IMR-90 (cell line): Measurements from ENCODE around the gene LEKR1.

Experiments used
- CEBPB ChIP-seq: IDR thresholded peaks from 2 replicates; pipeline ENCODE4 v1.6.1; 2012; ENCODE audit warnings: low read depth, low read length, improper control_type of control experiment
- FOS ChIP-seq: fragments of 150-350 bp; IDR thresholded peaks from 2 replicates; pipeline ENCODE4 v1.6.1; 2016; ENCODE audit warnings: low read depth, low read length
- MAFK ChIP-seq: IDR thresholded peaks from 2 replicates; pipeline ENCODE4 v1.6.1; 2012; ENCODE audit warnings: low read depth, low read length, improper control_type of control experiment
- MAZ ChIP-seq: IDR thresholded peaks from 2 replicates; pipeline ENCODE4 v1.6.1; 2012; ENCODE audit warnings: low read depth, mild to moderate bottlenecking, low read length, improper control_type of control experiment, moderate library complexity, borderline replicate concordance
- MXI1 ChIP-seq: IDR thresholded peaks from 2 replicates; pipeline ENCODE4 v1.6.1; 2012; ENCODE audit warnings: low read depth, mild to moderate bottlenecking, low read length, moderate library complexity, borderline replicate concordance
- POLR2A ChIP-seq: IDR thresholded peaks from 2 replicates; pipeline ENCODE4 v1.6.1; 2012; ENCODE audit warnings: mild to moderate bottlenecking, low read depth, low read length
- RCOR1 ChIP-seq: IDR thresholded peaks from 2 replicates; pipeline ENCODE4 v1.6.1; 2012; ENCODE audit warnings: mild to moderate bottlenecking, low read length, improper control_type of control experiment; ENCODE audit not compliant: insufficient replicate concordance
- SMC3 ChIP-seq: fragments of 150-350 bp; IDR thresholded peaks from 2 replicates; pipeline ENCODE4 v1.6.1; 2016; ENCODE audit warnings: low read depth, mild to moderate bottlenecking, antibody characterized with exemption, low read length, moderate library complexity
- TF ChIP-seq, protein P1 (sequence below): conservative IDR thresholded peaks from 2 replicates; pipeline ENCODE4 v1.5.1; 2012; ENCODE audit warnings: mild to moderate bottlenecking, low read depth, low read length, improper control_type of control experiment

- no peak for TF ChIP-seq CEBPB
- no peak for TF ChIP-seq RCOR1
- no peak for TF ChIP-seq MAFK
- TF ChIP-seq, protein P1, sequence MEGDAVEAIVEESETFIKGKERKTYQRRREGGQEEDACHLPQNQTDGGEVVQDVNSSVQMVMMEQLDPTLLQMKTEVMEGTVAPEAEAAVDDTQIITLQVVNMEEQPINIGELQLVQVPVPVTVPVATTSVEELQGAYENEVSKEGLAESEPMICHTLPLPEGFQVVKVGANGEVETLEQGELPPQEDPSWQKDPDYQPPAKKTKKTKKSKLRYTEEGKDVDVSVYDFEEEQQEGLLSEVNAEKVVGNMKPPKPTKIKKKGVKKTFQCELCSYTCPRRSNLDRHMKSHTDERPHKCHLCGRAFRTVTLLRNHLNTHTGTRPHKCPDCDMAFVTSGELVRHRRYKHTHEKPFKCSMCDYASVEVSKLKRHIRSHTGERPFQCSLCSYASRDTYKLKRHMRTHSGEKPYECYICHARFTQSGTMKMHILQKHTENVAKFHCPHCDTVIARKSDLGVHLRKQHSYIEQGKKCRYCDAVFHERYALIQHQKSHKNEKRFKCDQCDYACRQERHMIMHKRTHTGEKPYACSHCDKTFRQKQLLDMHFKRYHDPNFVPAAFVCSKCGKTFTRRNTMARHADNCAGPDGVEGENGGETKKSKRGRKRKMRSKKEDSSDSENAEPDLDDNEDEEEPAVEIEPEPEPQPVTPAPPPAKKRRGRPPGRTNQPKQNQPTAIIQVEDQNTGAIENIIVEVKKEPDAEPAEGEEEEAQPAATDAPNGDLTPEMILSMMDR: no peak
- TF ChIP-seq SMC3: no peak
- no peak for TF ChIP-seq POLR2A
- no peak for TF ChIP-seq MAZ
- no peak for TF ChIP-seq MXI1
- TF ChIP-seq FOS: no peak
Measured at GRCh38 chr3:156834435-156834834, 8.3 kb downstream of the LEKR1 start.
